ENCODE measurements around the gene COL5A3.

Gene COL5A3

DNA sequence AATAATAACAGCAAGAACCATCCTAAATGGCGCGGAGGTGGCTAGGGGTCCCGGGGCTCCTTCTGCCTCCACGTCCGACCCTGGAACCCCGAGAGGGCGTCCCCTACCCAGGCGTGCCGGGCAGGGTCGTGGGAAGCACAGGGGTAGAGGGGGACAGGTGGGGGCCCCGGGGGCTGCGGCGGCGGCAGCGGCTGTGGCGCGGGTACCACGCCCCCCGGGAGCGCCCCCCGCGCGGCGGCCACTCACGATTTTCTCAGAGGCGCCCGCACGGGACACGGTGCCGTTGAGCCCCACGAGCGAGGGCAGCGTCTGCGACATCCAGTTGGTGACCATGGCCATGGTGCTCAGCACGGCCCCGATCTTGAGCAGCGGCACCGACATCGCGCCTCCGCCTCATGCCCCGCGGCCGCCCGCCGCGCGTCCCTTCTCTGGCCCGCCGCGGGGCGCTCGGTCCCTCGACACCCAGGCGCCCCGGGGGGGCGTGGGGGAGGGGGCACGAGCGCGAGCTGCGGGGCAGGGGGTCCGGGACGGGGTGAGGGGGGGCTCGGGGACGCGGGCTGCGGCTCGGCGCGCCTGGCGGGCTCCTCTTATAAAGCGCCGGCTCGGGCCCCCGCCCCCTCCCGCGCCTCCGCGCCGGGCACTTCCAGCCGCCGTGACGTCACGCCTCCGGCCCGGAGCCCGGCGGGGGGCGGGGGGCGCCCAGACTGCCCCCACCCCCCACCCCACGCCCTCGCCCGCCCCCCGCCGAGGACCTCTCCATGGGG is 96.9 kb downstream of the COL5A3 start:
- TF ChIP-seq RAD21 (IDR thresholded peaks at IDR 0.05; ENCODE audit: low read depth): no peak
- TF ChIP-seq, protein P1, sequence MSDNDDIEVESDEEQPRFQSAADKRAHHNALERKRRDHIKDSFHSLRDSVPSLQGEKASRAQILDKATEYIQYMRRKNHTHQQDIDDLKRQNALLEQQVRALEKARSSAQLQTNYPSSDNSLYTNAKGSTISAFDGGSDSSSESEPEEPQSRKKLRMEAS (IDR thresholded peaks at IDR 0.05): peak; percentile 77

DNA sequence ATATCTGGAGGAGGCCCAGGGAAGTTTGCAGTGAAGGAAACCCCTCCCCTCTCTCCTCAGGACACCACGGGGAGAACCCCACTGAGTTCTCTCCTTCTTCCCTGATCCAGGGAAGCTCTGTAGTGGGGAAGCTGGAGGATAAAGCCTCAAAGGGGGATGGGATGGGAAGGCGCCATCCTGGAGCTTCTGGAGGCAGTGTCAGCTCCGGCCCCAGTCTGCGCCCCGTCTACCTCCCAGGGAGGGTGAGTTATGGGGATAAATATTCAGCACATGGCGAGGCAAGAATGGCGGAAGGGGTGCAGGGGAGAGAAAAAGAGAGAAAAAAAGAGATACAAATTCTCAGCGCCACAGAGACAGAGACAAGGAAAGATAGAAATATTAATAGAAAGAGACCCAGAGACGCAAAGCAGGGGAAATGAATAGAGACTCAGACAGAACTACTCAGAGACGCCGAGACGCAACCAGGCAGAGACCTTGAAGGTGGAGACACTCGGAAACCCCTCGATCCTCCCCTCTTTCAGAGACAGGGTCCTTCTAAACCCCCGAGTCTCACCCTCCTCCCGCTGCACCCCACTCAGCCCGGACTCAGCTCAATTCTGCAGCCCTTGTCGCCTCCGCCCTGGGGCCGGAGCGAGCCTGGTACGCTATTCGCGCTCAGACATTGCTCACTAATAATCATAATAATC is 97.6 kb downstream of the COL5A3 start:
- TF ChIP-seq YY1 (IDR thresholded peaks at IDR 0.05; ENCODE audit: low read depth) (no peak), RAD21 (IDR thresholded peaks at IDR 0.05; ENCODE audit: low read depth) (no peak), NFIC (IDR thresholded peaks at IDR 0.05) (no peak)
- TF ChIP-seq, protein P2, sequence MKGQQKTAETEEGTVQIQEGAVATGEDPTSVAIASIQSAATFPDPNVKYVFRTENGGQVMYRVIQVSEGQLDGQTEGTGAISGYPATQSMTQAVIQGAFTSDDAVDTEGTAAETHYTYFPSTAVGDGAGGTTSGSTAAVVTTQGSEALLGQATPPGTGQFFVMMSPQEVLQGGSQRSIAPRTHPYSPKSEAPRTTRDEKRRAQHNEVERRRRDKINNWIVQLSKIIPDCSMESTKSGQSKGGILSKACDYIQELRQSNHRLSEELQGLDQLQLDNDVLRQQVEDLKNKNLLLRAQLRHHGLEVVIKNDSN (IDR thresholded peaks at IDR 0.05): no peak

DNA sequence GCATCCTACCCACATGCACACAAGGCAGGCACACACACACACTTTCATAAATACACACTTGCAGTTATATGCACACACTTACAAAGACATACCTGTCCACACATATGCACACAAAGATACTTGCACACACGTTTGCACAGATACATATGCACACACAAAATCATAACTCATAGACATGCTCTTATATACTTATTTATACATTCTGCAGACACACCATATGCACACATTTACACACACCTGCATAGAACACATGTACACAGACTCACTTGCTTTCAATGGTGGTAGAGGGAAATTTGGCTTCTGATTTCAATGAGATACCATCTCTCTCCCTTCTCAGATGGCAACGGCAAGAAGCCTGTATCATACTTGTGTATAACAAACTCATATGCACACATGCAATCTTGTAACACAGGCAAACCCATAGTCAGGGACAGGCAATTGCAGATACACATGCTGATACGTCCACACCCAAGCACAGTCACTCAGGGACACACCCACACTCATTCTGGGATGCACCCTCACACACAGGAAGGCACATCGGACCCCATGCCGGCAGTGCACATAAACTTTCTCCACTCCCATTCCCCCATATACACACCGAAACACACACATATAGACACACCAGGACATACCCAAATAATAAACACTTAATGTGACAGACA is 98.6 kb downstream of the COL5A3 start:
- TF ChIP-seq EGR1 (IDR thresholded peaks at IDR 0.05) (no peak), NFIC (IDR thresholded peaks at IDR 0.05) (no peak), YY1 (IDR thresholded peaks at IDR 0.05; ENCODE audit: low read depth) (no peak), CEBPB (IDR thresholded peaks at IDR 0.05) (no peak), ZBTB7A (IDR thresholded peaks at IDR 0.05; ENCODE audit: low read depth) (no peak)
- TF ChIP-seq, protein P2 (IDR thresholded peaks at IDR 0.05): no peak

DNA sequence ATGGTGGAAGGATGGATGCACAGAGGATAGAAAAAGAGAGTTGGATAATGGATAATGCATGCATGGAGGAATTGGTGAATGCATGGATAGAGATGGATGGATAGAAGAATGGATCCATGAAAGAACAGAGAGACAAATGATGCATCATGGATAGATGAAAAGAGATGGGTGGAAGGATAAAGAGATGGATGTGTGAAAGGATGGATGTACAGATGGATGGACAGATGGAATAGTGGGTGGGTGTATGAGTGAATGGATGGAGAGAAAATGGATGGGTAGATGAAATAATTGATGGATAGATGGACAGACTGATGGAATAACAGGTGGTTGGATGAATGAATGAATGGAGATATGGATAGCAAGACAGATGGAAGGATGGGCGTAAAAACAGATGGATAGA is 99.7 kb downstream of the COL5A3 start:
- no peak for TF ChIP-seq TAF1 (IDR thresholded peaks at IDR 0.05; ENCODE audit: low read depth)

All from Ishikawa (cell line).